ENCODE results near the gene KRTAP1-5.
"Not testable (repeated sequence)": the region's sequence is repeated elsewhere in the genome, so short reads cannot be mapped to it uniquely, and the experiment has no call there.

The KRTAP1-5 gene

GRCh38 chr17:41046735-41047465 lies 19.9 kb upstream of the KRTAP1-5 start, which contains the start of gene KRTAP2-1:
KRTAP2-1 (minus strand) TSS chr17:41047316; CDS start chr17:41047267, 49 bp downstream.
- not testable (repeated sequence) for DNase-seq

DNA sequence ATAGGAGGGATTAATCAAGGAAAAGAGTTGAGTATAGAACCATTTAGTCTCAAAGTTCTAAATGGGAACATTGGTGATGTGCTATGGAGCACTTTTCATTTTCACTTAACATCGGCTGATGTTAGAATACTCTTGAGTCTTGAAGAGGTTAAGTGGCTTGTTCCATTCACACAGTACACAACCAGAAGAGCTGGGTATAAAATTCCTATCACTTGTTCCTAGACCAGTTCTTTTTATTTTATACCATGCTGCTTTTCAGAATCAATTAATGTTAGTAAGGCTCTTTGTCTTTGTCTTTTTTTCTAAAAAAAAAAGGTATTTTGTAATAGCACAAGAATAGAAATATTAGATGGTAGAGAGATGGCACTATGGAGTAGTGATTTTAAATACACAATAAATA lies 15.9 kb upstream of the KRTAP1-5 start:
- DNase-seq, result no peak

DNA sequence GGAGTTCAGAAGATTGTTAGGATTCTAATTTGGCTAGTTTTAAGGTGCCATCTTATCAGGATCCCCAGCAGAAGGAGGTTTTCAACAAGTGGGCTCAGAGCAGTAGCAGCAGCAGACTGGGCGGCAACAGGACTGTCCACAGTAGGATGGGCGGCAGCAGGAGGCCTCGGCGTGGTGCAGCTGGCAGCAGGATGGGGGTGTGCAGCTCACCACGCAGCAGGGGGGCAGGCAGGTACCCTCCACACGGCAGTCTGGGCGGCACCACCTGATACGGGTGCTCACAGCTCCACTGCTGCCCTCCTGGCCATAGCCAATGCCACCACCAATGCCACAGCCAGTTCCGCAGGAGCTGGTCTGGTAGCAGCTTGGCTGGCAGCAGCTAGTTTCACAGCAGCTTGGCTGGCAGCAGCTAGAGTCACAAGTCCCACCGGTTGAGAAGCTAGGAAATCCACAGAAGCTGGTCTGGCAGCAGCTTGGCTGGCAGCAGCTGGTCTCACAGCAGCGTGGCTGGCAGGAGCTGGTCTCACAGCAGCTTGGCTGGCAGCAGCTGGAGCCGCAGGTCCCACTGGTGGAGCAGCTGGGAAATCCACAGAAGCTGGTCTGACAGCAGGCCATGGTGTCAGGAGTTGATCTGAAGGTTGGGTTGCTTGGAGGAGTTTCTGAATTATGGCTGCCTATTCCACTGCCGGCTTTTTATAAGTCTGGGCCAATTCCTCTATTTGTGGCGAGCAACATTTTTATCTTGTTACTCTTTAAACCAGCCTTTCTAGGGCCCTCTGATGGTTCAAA lies 14.0 kb upstream of the KRTAP1-5 start, which contains the start of gene KRTAP1-1:
Gene KRTAP1-1 (minus strand): TSS at position 668 of the 789 bp plus-strand sequence. CDS start 53 bp downstream, at position 615.
- not testable (repeated sequence) for DNase-seq

DNA sequence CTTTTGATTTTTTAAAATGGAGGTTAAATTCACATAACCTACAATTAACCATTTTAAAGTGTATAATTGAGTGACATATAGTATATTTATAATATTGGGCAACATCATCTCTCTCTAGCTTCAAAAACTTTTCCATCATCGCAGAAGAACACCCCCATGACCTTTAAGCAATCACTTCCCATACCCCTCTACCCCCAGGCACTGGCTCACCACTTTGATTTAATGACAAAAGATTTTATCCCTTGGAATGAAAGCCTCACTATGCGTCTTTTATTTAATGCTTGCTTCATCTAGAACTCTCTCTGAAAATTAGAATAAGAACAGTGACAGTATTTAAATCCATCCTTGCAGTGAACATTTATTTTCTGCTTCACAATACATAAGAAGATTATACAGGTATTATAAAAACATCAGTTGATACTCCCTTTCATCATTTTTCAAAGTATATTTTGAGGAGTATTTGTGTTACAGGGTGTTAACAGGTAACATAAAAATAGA lies 10.9 kb upstream of the KRTAP1-5 start:
- DNase-seq, result no peak

GRCh38 chr17:41034346-41034935 lies 7.4 kb upstream of the KRTAP1-5 start, which contains the start of gene KRTAP1-3:
KRTAP1-3 (minus strand) TSS chr17:41034874; CDS start chr17:41034821, 53 bp downstream.
- DNase-seq, result not testable (repeated sequence)

DNA sequence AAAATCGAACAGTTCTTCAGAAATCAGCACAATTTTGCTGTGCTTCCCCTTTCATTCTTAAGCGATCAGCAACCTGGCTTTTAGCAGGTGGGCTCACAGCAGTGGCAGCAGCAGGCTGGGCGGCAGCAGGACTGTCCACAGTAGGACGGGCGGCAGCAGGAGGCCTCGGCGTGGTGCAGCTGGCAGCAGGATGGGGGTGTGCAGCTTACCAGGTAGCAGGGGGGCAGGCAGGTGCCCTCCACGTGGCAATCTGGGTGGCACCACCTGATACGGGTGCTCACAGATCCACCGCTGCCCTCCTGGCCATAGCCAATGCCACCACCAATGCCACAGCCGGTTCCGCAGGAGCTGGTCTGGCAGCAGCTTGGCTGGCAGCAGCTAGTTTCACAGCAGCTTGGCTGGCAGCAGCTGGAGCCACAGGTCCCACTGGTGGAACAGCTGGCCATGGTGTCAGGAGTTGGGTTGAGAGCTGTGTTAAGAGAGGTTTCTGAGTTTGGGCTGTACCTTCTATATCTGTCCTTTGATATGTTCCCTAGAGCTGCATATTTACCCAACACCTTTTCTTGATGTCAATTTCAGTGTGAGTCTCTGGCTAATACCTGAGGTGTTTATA lies 2.7 kb upstream of the KRTAP1-5 start, which contains the start of gene KRTAP1-4:
Gene KRTAP1-4 (minus strand): TSS at position 563 of the 613 bp plus-strand sequence. CDS start 117 bp downstream, at position 446.
- DNase-seq, result no peak

DNA sequence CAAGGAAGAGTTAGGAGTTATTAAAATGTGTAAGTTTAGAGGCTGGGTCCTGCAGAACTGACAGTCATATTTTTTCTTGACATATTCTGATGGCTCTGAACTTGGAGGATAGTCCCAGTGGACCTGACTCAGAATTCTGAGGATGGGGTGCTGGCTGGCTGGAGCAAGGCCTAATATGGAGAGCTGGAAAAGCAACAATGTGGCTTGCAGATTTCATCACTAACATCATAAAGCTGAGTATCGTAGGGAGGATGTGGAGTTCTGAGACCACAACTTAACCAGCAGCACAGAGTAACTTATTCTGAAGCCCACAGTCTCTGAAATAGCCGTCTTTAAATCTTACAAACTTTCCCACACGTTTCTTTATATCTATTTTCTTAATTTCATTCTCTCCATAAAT lies 2.3 kb downstream of the KRTAP1-5 start:
- no peak for DNase-seq

DNA sequence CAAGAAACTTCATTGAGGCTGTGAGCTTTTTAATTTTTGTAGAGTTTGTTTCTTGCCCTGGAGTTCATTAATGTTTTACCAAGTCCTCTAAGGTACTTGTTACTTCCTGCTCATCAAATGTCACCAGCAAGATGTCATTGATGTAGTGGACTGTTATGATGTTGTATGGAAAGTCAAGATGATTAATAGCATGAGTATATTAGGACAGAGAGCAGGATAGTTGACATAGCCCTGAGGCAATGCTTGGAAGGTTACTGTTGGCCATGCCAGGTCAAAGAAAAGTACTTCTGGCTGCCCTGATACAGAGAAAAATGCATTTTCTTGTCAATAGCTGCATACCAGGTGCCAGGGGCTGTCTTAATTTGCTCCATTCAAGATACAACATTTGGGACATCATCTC lies 6.7 kb downstream of the KRTAP1-5 start:
- no peak for DNase-seq

DNA sequence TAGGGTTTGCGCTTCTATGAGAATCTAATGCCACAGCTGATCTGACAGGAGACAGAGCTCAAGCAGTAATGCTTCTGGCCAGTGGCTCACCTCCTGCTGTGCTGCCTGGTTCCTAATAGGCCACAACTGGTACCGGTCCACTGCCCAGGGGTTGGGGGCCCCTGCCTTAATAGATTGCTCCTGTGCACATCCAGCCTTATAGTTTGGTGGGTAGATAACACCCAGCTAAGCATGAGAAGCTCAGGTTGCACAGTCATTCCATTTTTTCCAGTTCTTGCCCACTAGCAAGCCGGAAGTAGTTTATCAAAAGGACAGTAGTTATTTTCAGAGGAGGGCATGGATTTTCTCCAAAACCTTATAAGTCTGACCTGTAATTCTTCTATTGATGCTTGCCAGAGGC lies 7.6 kb downstream of the KRTAP1-5 start:
- no peak for DNase-seq

- DNase-seq, result no peak
Observed at GRCh38 chr17:41018541-41018940, 8.5 kb downstream of the KRTAP1-5 start.

DNA sequence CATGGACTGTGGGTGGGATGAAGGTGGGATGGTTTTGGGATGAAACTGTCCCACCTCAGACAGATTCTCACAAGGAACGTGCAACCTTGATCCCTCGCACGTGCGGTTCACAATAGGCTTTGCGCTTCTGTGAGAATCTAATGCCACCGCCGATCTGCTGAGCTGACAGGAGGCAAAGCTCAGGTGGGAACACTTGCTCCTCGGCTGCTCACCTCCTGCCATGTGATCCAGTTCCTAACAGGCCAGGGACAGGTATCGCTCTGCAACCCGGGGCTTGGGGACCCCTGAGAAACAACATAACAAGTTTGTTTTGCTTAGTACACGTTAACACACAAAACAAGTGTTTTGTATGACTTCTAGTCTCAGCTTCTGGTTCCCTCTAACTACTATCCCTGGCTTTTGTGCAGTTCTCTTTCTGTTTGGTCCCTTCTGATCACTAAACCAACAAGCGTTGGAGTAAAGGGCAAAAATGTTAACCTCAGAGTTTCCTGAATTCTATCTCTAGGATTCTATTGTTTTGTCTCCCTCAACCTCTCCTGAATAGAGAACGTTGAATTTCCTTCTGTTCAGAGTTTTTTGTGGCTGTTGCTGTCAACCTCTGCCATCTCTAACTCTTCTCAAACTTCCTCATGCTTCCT lies 10.3 kb downstream of the KRTAP1-5 start:
- DNase-seq, result no peak

GRCh38 chr17:41015454-41015853 lies 11.6 kb downstream of the KRTAP1-5 start:
- no peak for DNase-seq

- no peak for DNase-seq
Observed at GRCh38 chr17:41013606-41014005, 13.4 kb downstream of the KRTAP1-5 start.

DNA sequence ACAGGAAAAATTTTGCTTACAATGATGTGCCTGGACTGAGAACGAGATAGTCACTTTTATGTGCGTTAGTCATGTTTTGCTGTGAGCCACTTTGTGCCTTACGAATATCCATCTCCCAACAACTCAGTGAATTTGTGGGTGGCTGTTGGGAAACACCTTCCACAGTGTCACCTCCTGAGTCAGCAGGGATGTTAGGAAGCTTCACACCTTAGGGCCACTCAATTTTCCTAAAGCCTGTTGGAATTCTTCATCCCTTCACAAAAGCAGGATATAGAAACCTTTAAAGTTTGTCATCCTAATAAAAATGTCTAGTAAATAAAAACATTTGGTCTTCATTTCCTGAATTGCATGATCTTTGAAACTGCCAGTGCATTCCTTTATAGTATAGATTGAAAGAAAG lies 13.8 kb downstream of the KRTAP1-5 start:
- no peak for DNase-seq

DNA sequence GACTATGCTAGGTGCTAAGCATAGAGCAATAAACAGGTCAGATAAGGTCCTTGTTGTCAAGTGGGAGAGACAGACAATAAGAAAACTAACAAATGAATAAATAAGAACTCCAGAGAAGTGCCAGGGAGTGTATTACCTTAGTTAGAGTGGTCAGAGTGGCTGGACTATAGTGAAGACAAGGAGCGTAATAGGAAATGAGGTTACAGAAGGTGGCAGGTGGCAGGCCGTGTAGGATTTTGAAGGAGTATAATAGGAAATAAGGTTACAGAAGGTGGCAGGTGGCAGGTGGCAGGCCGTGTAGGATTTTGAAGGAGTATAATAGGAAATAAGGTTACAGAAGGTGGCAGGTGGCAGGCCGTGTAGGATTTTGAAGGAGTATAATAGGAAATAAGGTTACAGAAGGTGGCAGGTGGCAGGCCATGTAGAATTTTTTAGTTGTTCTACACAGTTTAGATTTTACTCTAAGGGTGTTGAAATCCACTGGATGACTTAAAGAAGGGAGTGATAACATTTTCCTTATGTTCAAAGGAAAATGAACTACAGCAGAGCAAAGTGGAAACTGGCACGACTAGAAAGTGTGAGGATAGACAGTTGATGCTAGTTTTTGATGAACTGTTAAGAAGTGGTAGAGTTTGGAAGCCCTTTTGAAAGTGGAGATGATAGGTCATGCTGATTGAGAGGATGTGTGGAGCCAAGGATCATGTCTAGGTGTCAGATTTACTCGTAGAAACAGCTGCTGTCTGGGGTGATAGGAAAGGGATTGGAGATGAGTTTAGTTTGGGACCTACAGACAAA lies 14.5 kb downstream of the KRTAP1-5 start:
- no peak for DNase-seq

- no peak for DNase-seq
Observed at GRCh38 chr17:41010441-41010840, 16.6 kb downstream of the KRTAP1-5 start.

DNA sequence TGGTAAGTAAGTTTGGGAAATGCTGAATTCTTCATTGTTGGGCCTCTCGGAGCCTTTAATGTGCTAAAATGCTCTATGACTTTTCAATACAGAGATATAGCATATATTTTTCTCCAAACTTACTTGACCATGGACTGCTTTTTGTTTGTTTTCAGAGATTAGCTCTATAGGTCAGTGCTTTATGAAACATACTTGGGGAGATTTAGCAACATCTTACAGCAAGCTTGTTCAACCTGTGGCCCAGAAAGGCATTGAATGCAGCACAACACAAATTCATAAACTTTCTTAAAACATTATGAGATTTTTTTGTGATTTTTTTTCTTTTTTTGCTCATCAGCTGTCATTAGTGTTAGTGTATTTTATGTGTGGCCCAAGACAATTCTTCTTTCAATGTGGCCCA lies 17.1 kb downstream of the KRTAP1-5 start:
- no peak for DNase-seq

DNA sequence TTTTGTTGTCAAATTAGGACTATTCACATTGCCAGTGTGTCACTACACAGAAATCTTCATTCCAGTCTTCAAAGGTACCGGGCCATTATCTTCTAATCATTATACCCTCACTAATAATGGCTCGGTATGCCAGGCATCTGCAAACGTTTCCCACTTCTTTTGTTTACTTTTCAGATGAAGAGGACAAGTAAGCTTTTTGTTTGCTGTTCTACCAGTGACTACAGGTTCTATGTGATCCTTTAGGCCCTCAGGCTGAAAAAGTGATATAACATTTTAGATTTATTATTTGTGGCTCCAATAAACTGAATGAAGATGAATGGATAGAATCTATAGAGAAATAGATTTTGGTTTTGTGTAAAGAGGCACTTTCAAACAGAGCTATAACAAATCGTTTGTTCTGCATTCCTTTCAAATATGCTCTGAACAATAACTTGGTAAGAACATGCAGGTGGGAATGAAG lies 17.7 kb downstream of the KRTAP1-5 start:
- DNase-seq, result no peak

DNA sequence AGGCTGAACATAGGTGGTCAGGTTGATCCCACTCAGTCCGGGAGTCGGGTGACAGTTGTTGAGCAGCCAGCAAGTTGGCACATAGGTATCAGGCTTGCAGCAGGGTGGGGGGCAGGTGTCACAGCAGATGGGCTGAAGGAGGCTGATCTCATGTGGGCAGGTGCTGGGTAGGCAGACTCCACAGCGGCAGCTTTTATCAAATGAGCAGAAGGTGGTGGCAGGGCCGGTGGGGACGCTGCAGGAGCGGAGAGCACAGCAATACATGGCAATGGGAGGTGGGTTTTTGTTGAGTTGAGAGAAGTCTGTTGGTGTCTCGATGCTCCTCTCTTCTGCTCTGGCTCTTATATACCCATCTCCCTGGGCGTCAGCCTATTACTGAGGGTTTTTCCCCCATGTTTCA lies 18.2 kb downstream of the KRTAP1-5 start, which contains the start of gene KRTAP3-1:
Gene KRTAP3-1 (minus strand): TSS at position 318 of the 400 bp plus-strand sequence. CDS start 54 bp downstream, at position 264.
- no peak for DNase-seq

- DNase-seq, result no peak
Observed at GRCh38 chr17:41004397-41004796, 22.6 kb downstream of the KRTAP1-5 start.

GRCh38 chr17:41003926-41004325 lies 23.1 kb downstream of the KRTAP1-5 start:
- DNase-seq, result no peak
